Measurements from ENCODE around the gene BICD1.

DNA sequence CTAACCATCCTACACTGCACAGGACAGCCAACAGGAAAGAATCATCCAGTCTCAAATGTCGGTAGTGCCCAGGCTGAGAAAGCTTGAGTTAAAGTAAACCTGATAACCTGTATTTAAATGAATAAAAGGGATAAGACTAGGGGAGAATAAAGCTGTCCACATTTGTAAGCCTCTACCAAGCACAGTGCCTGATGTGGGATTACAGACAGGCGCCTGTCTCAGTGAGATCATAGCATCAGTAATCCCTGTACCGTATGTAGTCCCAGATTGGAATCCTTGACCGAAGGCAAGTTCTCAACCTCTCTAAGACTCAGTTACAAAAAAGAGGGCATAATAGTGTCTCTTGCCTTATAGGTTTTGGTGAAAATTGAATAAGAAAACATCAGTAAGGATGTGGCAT is 59.9 kb downstream of the BICD1 start:
- TF ChIP-seq TCF12 (IDR thresholded peaks at IDR 0.05; ENCODE audit: low read depth) = no peak
- no peak for TF ChIP-seq ZBTB7A (IDR thresholded peaks at IDR 0.05; ENCODE audit: low read depth)
- TF ChIP-seq YY1 (IDR thresholded peaks at IDR 0.05; ENCODE audit: low read depth) = no peak
- TF ChIP-seq CEBPB (IDR thresholded peaks at IDR 0.05) = no peak
- TF ChIP-seq CREB1 (IDR thresholded peaks at IDR 0.05; ENCODE audit: low read depth) = no peak
- no peak for TF ChIP-seq TEAD4 (IDR thresholded peaks at IDR 0.05)
- TF ChIP-seq EP300 (IDR thresholded peaks at IDR 0.05; ENCODE audit: borderline replicate concordance) = no peak
- no peak for TF ChIP-seq REST (IDR thresholded peaks at IDR 0.05; ENCODE audit: low read depth)
- TF ChIP-seq RAD21 (IDR thresholded peaks at IDR 0.05; ENCODE audit: low read depth) = no peak
- TF ChIP-seq, protein P1, sequence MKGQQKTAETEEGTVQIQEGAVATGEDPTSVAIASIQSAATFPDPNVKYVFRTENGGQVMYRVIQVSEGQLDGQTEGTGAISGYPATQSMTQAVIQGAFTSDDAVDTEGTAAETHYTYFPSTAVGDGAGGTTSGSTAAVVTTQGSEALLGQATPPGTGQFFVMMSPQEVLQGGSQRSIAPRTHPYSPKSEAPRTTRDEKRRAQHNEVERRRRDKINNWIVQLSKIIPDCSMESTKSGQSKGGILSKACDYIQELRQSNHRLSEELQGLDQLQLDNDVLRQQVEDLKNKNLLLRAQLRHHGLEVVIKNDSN (IDR thresholded peaks at IDR 0.05) = no peak
